ENCODE measurements around the gene FTCD.
A peak's percentile ranks its signal among the peaks of the same experiment; 100 is the strongest.

The FTCD gene

DNA sequence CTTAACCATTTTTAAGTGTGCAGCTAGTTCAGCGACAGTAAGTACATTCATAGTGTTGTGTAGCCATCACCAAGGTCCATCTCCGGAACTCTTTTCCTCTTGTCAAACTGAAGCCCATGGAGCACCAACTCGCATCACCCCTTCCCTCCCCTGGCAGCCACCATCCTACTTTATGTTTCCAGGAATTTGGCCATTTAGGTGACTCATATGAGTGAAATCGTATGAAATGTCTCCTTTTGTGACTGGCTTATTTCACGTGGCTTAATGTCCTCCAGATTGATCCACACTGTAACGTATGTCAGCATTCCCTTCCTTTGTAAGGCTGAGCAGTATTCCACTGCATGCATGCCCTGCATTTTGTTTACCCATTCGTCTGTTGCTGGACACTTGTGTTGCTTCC is 55.0 kb downstream of the FTCD start:
- Histone ChIP-seq H3K27me3 (ENCODE audit: control insufficient read depth, insufficient read depth, low read length) (no peaks in the 10 kb centered on the region), H3K4me1 (ENCODE audit: control insufficient read depth, insufficient read depth, low read length) (peaks cover 26% of the 10 kb centered on the region), H3K9me3 (replicated peaks; ENCODE audit: low read length) (no peaks in the 10 kb centered on the region), H3K4me2 (ENCODE audit: low read length) (peak overlapping the region; percentile 94), H3K4me3 (ENCODE audit: low read length) (peak overlapping the region; percentile 77), H3K9ac (ENCODE audit: low read depth, low read length) (no peak overlapping the region), H3K36me3 (ENCODE audit: insufficient read depth, low read length) (peaks cover 11% of the 10 kb centered on the region)

DNA sequence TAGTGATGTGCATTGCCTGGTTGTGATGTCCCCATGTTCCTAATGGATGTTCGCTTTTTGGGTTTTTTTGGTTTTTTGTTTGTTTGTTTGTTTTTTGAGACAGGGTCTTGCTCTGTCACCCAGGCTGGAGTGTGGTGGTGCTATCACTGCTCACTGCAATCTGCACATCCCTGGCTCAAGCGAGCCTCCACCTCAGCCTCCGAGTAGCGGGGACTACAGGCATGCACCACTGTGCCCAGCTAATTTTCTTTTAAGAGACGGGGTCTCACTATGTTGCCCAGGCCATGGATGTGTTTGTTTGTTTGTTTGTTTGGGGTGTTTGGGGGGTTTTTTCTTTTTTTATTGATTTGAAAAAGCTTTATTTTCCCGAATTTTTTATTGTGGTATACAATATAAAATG is 55.4 kb downstream of the FTCD start:
- Histone ChIP-seq H3K4me3 (ENCODE audit: low read length) (peak overlapping the region; percentile 77), H3K9me3 (replicated peaks; ENCODE audit: low read length) (no peaks in the 10 kb centered on the region)

DNA sequence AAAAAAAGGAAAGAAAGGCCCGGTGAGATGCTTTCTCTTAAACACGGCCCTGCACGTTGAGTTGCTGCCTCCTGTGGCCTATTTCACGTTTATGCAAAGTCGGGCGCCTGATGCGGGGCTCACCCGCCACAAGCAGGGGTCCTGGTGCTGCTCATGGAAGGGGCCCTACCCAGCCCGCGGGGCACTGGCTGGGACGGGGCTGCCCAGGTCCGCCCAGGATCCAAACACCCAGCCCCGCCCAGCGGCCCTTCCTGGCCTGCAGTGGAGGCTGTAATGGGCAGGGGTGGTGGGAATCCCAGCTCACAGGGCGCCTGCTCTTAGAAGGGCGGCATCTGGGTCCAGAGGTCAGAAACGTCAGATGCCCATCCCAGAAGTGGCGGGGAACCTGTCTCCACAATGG is 55.9 kb downstream of the FTCD start:
- H3K27me3 ChIP-seq (ENCODE audit: control insufficient read depth, insufficient read depth, low read length) = no peaks in the 10 kb centered on the region
- peaks cover 26% of the 10 kb centered on the region for H3K4me1 ChIP-seq (ENCODE audit: control insufficient read depth, insufficient read depth, low read length)
- no peaks in the 10 kb centered on the region for H3K9me3 ChIP-seq (replicated peaks; ENCODE audit: low read length)
- H3K9ac ChIP-seq (ENCODE audit: low read depth, low read length) = peak overlapping the region; percentile 89
- H3K36me3 ChIP-seq (ENCODE audit: insufficient read depth, low read length) = peaks cover 7% of the 10 kb centered on the region
- H3K4me2 ChIP-seq (ENCODE audit: low read length) = peak overlapping the region; percentile 94
- peak overlapping the region; percentile 77 for H3K4me3 ChIP-seq (ENCODE audit: low read length)

More for the DNA sequence above, 55.4 kb downstream of the FTCD start:
- H3K27me3 ChIP-seq (ENCODE audit: control insufficient read depth, insufficient read depth, low read length) = no peaks in the 10 kb centered on the region
- H3K4me1 ChIP-seq (ENCODE audit: control insufficient read depth, insufficient read depth, low read length) = peaks cover 26% of the 10 kb centered on the region
- peak overlapping the region; percentile 94 for H3K4me2 ChIP-seq (ENCODE audit: low read length)
- peak overlapping the region; percentile 89 for H3K9ac ChIP-seq (ENCODE audit: low read depth, low read length)
- H3K36me3 ChIP-seq (ENCODE audit: insufficient read depth, low read length) = peaks cover 11% of the 10 kb centered on the region

DNA sequence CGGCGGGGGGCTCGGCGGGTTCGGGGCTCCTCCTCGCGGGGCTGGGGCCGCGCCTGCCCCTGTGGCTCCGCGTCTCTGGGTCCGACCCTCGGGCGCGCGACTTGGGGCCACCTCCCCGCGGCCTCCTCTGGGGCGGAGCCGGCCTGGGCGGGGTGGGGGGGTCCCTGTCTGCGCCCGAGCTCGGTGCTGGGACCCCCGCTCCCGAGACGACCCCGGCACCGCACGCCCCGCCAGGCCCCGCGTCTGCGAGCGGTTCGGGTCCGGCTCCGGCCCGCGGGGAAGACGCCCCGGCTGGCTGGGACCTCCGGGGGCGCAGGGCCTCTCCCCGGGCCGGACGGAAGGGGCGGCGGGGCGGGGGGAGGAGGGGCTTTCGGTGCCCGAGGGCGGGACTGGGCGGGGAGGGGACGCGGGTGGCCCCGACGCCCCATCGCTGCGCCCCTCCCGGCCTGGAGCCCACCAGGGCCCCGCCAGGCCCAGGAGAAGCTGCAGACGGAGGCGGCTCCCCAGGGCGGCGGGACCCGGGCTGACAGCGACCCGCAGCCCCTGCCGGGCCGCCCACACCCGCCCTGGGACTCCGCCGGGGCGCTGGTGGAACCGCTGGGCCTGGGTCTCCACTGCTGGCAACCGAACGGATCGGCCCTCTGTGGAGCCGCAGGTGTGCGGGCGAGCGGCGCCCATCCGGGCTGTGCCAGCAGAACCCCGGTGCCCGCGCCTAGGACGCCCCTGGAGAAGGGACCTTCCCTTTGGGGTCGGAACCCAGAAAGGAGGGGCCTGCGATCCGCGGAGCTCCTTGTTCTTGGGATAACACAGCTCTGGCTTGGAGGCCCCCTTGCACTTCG is 56.9 kb downstream of the FTCD start:
- H3K27me3 ChIP-seq (ENCODE audit: control insufficient read depth, insufficient read depth, low read length) = no peaks in the 10 kb centered on the region
- H3K4me2 ChIP-seq (ENCODE audit: low read length) = peak overlapping the region; percentile 94
- no peaks in the 10 kb centered on the region for H3K9me3 ChIP-seq (replicated peaks; ENCODE audit: low read length)
- H3K36me3 ChIP-seq (ENCODE audit: insufficient read depth, low read length) = peaks cover 7% of the 10 kb centered on the region
- H3K4me1 ChIP-seq (ENCODE audit: control insufficient read depth, insufficient read depth, low read length) = peaks cover 26% of the 10 kb centered on the region
- peak overlapping the region; percentile 77 for H3K4me3 ChIP-seq (ENCODE audit: low read length)
- H3K9ac ChIP-seq (ENCODE audit: low read depth, low read length) = peak overlapping the region; percentile 89

DNA sequence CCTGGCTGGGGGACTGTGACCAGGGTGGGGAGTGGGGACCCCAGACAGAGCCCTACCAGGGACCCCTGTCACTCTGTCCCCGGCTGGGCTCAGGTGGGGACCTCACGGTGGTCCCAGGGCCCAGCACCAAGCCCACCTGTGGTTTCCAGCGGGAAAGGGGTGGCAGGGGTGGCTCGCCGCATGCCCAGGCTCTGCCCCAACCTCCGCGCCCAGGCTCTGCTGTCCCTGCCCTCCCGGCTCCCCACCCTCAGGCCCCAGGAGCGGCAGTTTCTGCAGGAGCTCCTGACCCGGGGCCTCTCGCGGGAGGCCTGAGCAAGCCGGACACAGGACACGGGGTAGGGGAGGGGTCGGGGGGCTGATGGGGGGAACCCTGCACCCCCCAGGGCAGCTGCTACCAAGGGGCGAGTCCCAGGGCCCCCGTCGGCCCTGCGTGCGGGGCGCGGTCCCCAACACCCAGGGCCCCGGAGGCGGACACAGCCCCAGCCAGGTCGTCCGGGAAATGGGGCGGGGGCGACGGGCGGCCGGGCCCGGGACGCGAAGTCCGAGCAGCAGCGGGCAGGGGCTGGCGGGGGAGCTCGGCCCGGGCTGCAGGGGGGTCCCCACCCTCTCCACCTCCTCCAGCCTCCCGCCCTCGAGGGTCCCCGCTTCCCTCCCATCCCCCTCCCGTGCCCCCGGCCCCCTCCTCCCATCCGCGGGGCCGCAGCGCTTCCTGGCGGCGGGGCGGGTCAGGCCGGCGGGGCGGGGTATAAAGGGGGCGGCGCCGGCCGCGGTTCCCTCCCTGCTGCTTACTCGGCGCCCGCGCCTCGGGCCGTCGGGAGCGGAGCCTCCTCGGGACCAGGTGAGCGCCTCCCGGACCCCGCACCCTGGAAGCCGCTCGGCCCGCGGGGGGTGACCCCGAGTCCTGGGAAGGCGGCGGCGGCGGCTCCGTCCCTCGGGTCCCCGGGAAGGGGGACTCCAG is 57.8 kb downstream of the FTCD start, which contains the start of gene COL6A2:
Gene COL6A2 (plus strand): TSS at position 777 of the 958 bp plus-strand sequence.
- peaks cover 7% of the 10 kb centered on the region for H3K36me3 ChIP-seq (ENCODE audit: insufficient read depth, low read length)
- no peaks in the 10 kb centered on the region for H3K27me3 ChIP-seq (ENCODE audit: control insufficient read depth, insufficient read depth, low read length)
- no peaks in the 10 kb centered on the region for H3K9me3 ChIP-seq (replicated peaks; ENCODE audit: low read length)
- H3K9ac ChIP-seq (ENCODE audit: low read depth, low read length) = peak within 1 kb of the TSS; percentile 89
- peaks cover 35% of the 10 kb centered on the region for H3K4me1 ChIP-seq (ENCODE audit: control insufficient read depth, insufficient read depth, low read length)
- H3K4me2 ChIP-seq (ENCODE audit: low read length) = peak within 1 kb of the TSS; percentile 94
- peak within 1 kb of the TSS; percentile 77 for H3K4me3 ChIP-seq (ENCODE audit: low read length)

DNA sequence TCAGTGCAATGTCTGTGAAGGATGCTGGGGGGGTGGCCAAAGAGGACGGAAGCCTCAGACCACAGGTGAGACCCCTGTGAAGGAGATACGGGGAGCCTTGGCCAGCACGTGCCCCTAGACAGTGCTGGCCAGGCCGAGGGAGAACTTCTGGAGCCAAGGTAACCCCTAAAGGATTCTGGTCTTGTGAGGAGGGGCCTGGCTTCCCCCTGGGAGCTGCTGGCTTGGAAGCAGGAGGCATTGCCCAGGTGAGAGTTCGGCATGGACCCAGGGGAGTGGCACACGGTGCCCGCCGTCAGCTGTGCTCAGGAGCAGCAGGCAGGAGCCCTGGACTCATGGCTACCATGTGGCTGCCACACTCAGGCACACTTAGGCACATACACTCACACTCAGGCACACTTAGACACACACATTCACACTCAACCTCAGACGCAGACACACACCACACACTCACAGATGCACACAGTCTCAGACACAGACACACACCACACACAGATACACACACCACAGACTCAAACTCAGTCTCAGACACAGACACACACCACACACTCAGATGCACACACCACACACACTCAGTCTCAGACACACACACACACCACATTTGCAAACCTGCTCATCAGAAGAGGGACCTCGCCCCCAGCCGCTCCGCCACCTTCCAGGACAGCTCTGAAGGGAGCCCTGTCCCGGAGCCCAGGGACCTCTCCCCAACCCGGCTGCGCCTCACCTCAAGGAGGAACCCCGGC is 58.6 kb downstream of the FTCD start:
- H3K36me3 ChIP-seq (ENCODE audit: insufficient read depth, low read length) = peaks cover 4% of the 10 kb centered on the region
- H3K4me3 ChIP-seq (ENCODE audit: low read length) = peak overlapping the region; percentile 77
- H3K4me1 ChIP-seq (ENCODE audit: control insufficient read depth, insufficient read depth, low read length) = peaks cover 41% of the 10 kb centered on the region
- peak overlapping the region; percentile 89 for H3K9ac ChIP-seq (ENCODE audit: low read depth, low read length)
- H3K27me3 ChIP-seq (ENCODE audit: control insufficient read depth, insufficient read depth, low read length) = no peaks in the 10 kb centered on the region
- no peaks in the 10 kb centered on the region for H3K9me3 ChIP-seq (replicated peaks; ENCODE audit: low read length)
- peak overlapping the region; percentile 94 for H3K4me2 ChIP-seq (ENCODE audit: low read length)

DNA sequence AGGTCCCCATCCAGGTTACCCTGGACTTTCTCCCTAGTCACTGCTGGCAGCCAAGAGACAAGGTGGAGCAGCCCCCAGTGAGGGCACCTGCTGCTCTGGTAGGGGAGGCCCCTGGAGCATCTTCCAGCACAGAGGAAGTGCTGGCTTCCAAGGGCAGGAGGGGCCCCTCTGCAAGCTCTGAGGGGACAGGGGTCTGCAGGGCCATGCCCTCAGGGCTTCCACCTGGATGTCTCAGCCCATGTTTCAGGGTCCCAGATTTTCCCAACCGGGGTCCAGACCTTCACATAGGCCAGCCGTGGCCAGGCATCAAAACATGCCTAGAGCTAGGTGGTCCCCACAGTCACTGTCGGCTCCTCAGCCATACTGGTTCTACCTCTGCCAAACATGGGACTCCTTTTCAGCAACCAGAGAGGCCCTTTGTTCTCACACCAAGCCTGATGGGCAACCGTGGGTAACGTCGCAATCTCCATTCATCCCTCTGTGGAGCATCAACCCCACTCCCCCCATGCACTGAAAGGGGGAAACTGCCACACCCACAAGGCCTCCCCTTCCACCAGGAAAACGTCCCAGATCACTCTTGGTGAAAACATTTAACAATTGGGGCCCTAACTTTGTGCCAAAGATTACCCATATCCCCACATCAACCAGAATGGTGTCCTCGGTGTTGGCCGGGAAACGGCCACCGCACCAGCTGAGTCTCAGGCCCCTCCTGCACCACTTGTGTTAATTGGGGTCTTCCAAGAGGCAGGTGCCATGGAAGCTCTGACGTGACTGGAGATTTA is 59.4 kb downstream of the FTCD start:
- Histone ChIP-seq H3K4me3 (ENCODE audit: low read length) (no peak overlapping the region), H3K4me2 (ENCODE audit: low read length) (no peak overlapping the region)

DNA sequence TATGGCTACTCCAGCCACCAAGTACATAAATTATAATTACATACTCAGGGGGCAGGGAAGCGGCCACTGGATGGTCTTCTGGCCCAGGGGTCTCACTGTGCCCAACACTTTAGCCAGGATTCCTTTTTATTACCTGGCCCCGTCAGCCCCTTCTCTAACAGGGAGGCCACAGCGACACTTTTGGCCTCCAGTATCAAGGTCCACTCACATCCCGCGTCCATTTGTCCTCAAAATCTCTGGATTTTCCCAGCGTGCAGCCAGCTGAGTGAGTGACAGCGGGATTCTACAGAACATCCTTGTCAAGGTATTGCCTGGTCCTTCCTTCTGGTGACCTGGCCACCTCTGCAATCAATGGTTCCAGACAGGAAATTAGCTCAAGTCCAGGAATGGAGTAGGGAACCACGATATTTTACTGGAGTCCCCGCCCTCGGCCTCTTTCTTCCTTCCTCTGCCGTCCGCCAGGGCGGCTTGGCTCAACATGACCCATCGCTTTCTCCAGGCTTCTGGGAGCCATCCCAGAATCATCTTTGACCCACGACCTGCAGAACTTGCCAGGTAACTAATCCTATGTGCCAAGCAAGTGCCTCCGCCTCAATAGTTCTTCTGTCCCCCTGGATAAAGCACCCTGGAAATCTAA is 60.2 kb downstream of the FTCD start:
- peaks cover 34% of the 10 kb centered on the region for H3K4me1 ChIP-seq (ENCODE audit: control insufficient read depth, insufficient read depth, low read length)
- no peaks in the 10 kb centered on the region for H3K27me3 ChIP-seq (ENCODE audit: control insufficient read depth, insufficient read depth, low read length)
- H3K4me2 ChIP-seq (ENCODE audit: low read length) = no peak overlapping the region
- no peak overlapping the region for H3K4me3 ChIP-seq (ENCODE audit: low read length)
- no peaks in the 10 kb centered on the region for H3K9me3 ChIP-seq (replicated peaks; ENCODE audit: low read length)
- H3K9ac ChIP-seq (ENCODE audit: low read depth, low read length) = no peak overlapping the region
- no peaks in the 10 kb centered on the region for H3K36me3 ChIP-seq (ENCODE audit: insufficient read depth, low read length)

More for the DNA sequence above, 59.4 kb downstream of the FTCD start:
- Histone ChIP-seq H3K9me3 (replicated peaks; ENCODE audit: low read length) (no peaks in the 10 kb centered on the region), H3K9ac (ENCODE audit: low read depth, low read length) (no peak overlapping the region), H3K27me3 (ENCODE audit: control insufficient read depth, insufficient read depth, low read length) (no peaks in the 10 kb centered on the region), H3K4me1 (ENCODE audit: control insufficient read depth, insufficient read depth, low read length) (peaks cover 42% of the 10 kb centered on the region), H3K36me3 (ENCODE audit: insufficient read depth, low read length) (peaks cover 4% of the 10 kb centered on the region)

DNA sequence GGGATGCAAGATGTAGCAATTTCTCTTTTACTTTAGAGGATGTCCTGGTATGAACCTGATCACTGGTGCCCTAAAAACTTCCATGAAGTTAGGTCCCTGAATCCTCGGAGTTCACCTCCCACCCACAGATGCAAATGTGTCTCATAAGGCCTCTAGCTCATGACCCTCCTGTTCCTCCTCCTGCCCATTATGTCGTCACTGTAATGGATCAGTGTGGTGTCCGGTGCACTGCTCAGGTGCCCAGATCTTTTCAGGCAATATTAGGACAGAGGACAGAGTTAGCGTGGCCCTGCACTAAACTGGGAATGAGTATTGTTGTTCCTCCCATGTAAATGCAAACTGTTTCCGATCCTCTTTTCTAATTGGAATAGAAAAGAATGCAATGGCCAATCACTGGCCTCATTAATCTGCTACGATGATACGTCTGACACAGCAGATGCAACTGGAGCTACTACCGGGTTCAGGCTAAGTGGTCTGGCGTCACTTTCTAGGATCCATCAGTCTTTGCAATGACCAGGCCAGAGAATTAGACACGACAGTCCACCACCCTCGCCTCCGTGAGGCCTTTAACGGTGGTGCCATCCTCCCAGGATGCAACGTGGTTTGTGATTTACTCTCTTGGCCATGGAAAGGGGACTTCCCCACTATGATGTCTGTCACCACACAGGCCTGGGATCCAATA is 60.8 kb downstream of the FTCD start:
- Histone ChIP-seq H3K4me2 (ENCODE audit: low read length) (no peak overlapping the region), H3K36me3 (ENCODE audit: insufficient read depth, low read length) (no peaks in the 10 kb centered on the region), H3K4me1 (ENCODE audit: control insufficient read depth, insufficient read depth, low read length) (peaks cover 27% of the 10 kb centered on the region), H3K4me3 (ENCODE audit: low read length) (no peak overlapping the region), H3K9ac (ENCODE audit: low read depth, low read length) (no peak overlapping the region), H3K9me3 (replicated peaks; ENCODE audit: low read length) (no peaks in the 10 kb centered on the region), H3K27me3 (ENCODE audit: control insufficient read depth, insufficient read depth, low read length) (no peaks in the 10 kb centered on the region)

Measured in skeletal muscle satellite cell (primary cell).